Liver (tissue), 3 donors: ENCODE measurements around the gene PLEKHM2.

Experiments
- ATF3 ChIP-seq: IDR thresholded peaks from 2 replicates; pipeline ENCODE4 v1.6.1; 2016; ENCODE audit warnings: antibody characterized with exemption
- CTCF ChIP-seq: fragments of 150-350 bp; IDR thresholded peaks from 2 replicates; pipeline ENCODE4 v1.5.1; 2017; ENCODE audit warnings: improper control_type of control experiment, low read depth, low read length; ENCODE audit not compliant: missing input control
- EGR1 ChIP-seq, 2 donors: IDR thresholded peaks; 2 replicates each; pipeline ENCODE4 v1.6.1; 2016 to 2018; ENCODE audit warnings: antibody characterized with exemption in 2 of 2, low read depth in 2 of 2
- HNF4G ChIP-seq: IDR thresholded peaks from 2 replicates; pipeline ENCODE4 v1.6.1; 2016; ENCODE audit warnings: antibody characterized with exemption
- REST ChIP-seq: IDR thresholded peaks from 2 replicates; pipeline ENCODE4 v1.6.1; 2016; ENCODE audit warnings: antibody characterized with exemption, mild to moderate bottlenecking
- SP1 ChIP-seq: IDR thresholded peaks from 2 replicates; pipeline ENCODE4 v1.6.1; 2018; ENCODE audit warnings: antibody characterized with exemption, mild to moderate bottlenecking
- TAF1 ChIP-seq: conservative IDR thresholded peaks from 2 replicates; pipeline ENCODE4 v1.6.1; 2016; ENCODE audit warnings: antibody characterized with exemption, mild to moderate bottlenecking
- donor health status: healthy.
- donor health status: healthy.

- TF ChIP-seq CTCF (no peak), REST (no peak), SP1 (no peak), EGR1 (IDR thresholded peaks at IDR 0.05; ENCODE audit: low read depth in 2 of 2) (no peak), ATF3 (no peak), TAF1 (no peak), HNF4G (no peak)
Observed at GRCh38 chr1:15762546-15762945, 78.4 kb downstream of the PLEKHM2 start.
